HG03520 (cell line): ENCODE data around the gene DTWD1.
"Not testable (repeated sequence)": the region's sequence is repeated elsewhere in the genome, so short reads cannot be mapped to it uniquely, and the experiment has no call there.

Experiments used
- ATAC-seq: cut with Tn5 transposase; IDR thresholded peaks from one replicate; pipeline ENCODE4 v1.9.1; 2021; ENCODE audit warnings: mild to moderate bottlenecking, moderate library complexity; ENCODE audit not compliant: unreplicated experiment

DTWD1 gene

DNA sequence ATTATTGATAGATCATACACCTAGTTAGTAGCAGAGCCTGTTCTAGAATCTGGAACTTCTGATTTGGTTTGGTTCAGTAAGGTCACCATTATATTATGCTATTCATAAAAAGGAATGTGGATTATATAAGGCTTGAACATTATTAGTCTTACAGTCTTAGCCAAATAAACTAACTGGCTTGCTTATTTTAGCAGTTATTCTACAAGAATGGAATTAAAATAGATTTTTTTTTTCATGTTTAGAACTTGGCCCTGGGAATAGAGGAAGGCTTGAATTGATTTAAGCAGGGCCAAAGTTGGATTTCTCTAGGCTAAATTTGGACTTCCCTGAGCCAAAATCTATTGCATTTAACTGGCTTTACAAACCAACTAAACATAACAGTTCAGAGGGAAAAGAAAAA lies 24.4 kb downstream of the DTWD1 start:
- ATAC-seq = no peak

DNA sequence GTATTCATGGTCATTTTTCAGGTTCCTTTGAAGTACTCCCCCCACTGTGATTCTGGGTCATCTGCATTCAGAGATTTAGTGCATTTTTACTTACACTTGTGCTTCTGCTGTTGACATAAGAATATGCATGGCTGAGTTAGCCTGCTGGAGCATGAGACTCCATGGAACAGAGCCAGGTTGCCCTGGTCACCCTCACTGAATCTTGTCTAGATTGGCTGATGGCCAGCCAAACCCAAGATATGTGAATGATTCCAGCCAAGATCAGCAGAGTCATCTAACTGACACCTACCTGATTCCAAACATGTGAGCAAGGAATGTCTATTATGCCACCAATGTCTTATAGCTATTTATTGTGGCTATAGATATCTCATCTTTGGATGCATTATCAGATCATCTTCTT lies 25.1 kb downstream of the DTWD1 start:
- ATAC-seq = no peak

GRCh38 chr15:49646891-49647290 lies 26.0 kb downstream of the DTWD1 start:
- no peak for ATAC-seq

- ATAC-seq = no peak
Measured at GRCh38 chr15:49649987-49650386, 29.1 kb downstream of the DTWD1 start.

- ATAC-seq = no peak
Measured at GRCh38 chr15:49650676-49651075, 29.8 kb downstream of the DTWD1 start.

DNA sequence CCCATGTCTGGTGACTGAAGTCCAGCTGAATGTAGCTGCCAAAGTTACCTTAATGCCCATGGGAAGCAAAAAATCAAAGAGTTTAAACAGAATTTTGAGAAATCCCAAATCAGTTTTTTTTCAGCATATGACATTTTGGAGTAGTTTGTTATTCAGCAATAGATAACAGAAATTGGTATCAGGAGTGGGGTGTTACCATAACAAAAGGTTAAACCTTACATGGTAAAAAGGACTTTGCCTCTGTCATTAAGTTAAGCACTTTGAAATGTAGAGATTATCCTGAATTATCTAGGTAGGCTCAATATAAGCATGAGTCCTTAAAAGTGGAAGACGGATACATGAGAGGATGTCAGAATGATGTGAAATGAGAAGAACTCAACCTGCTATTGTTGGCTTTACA lies 32.1 kb downstream of the DTWD1 start:
- ATAC-seq = no peak

- no peak for ATAC-seq
Measured at GRCh38 chr15:49656734-49657133, 35.9 kb downstream of the DTWD1 start.

- ATAC-seq = no peak
Measured at GRCh38 chr15:49664716-49665115, 43.9 kb downstream of the DTWD1 start.

- ATAC-seq = not testable (repeated sequence)
Measured at GRCh38 chr15:49666486-49666885, 45.6 kb downstream of the DTWD1 start.

DNA sequence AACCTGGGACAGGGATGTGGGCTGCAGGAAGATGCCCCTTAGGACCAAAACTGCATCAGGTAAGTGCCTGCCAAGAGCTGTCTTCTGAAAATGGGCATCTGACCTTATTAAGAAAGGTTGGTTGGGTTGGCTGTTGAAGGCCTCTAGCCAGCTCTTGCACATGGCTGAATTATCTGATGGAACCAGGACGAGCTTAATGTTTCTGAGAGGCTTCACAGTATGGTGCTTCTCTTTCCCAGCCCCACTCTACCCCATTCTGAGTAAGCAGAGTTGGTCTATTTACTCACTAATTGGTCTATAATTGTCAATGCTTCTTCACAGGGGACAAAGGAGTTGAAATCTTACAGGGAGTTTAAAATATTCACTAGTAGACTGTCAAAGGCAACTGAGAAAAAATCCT lies 48.4 kb downstream of the DTWD1 start:
- ATAC-seq = no peak

- ATAC-seq = no peak
Measured at GRCh38 chr15:49673861-49674260, 53.0 kb downstream of the DTWD1 start.

DNA sequence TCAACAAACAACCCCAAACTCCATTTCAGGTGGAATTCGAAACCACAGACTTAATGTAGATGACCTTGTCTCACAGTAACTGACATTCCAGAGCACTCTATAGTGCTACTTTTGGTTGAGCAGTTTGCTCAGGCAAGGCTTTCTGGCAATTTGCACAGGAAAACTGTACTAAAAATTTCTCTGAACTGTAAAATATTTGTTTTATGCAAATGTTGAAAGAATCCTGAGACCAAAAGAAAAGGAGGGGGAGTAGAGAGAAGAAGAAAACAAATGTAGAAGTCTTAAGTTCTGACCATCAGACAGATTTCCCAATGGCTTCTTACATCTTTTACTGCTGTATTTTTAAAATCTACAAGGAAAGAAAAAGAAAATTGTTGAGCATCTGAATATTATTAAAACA lies 53.5 kb downstream of the DTWD1 start:
- ATAC-seq = no peak

- no peak for ATAC-seq
Measured at GRCh38 chr15:49675041-49675440, 54.2 kb downstream of the DTWD1 start.

- no peak for ATAC-seq
Measured at GRCh38 chr15:49678655-49679054, 57.8 kb downstream of the DTWD1 start.

DNA sequence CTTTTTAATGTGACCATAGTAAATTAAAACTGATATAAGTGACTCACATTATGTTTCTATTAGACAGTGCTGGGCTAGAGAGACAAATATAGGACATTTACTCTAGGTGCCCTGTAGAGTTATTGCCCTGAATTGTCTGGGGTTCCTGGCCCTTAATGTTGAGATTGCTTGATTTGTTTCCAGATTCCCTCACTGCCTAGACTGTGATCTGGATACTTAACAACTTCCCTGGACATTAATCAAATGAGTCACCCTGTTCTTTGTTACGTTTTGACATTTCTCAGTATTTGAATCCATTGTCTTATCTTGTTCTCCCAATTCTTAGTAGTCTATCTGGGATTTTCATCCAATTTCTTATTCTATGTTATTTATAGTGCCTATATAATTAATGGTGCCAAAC lies 65.8 kb downstream of the DTWD1 start:
- no peak for ATAC-seq

DNA sequence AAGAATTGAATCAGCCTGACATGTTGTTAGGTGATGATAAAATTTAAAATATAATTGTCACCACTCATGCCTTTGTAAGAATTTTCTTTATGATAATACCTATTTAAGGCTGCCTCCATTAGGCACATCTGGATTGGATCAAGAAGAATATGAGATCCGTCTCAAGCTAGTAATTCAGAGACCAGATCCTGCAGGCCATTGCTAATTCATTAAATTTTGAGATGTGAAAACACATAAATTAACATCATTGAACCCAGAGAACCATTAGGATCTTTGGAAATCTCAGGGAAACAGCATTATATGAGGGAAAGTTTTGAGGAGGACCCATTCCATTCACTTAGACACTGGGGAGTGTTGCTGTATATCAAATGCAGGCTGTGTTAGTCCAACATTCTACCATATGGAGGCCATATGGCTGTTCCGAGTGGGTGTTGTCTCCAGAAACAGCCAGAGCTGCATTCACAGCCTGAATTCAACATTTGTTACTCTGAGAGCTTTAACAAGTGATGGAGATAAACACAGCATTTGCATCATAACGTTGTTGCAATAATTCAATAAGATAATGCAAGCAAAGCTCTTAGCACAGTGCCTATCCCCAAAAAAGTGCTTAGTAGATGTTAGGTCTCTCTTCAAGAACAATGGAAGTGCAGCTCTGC lies 67.4 kb downstream of the DTWD1 start:
- ATAC-seq = no peak

DNA sequence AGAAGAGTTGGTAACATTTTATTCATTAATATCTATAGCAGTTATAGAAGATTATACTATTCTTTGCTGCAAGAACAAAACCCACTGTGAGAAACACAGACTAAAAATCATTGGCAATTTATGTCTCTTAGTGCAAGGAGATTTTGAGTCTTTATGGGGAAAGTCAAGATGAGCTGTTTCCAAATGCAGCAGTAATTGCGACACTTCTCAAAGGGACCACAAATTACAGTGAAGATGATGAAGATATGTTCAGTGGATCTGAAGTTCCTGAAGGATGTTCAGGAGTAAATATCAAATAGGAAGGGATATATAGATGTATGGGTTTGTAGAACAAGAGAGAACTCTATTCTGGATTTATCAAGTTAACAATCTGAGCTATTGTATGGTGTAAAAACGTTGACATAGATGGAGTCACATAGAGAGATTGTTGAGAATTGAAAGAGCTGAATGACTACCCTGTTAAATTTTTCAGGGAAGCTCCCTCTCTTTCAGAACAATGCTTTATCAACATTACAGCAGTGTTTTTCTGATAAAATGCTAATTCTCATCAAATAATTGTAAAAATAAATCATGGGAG lies 71.8 kb downstream of the DTWD1 start:
- no peak for ATAC-seq

GRCh38 chr15:49693498-49693897 lies 72.7 kb downstream of the DTWD1 start:
- no peak for ATAC-seq

GRCh38 chr15:49696433-49696832 lies 75.6 kb downstream of the DTWD1 start:
- ATAC-seq = no peak

- no peak for ATAC-seq
Measured at GRCh38 chr15:49697121-49697520, 76.3 kb downstream of the DTWD1 start.

GRCh38 chr15:49702982-49703381 lies 82.1 kb downstream of the DTWD1 start:
- ATAC-seq = not testable (repeated sequence)
